ENCODE results near the gene RPS6KA4.
"Not testable (repeated sequence)": the region's sequence is repeated elsewhere in the genome, so short reads cannot be mapped to it uniquely, and the experiment has no call there.

Gene RPS6KA4

DNA sequence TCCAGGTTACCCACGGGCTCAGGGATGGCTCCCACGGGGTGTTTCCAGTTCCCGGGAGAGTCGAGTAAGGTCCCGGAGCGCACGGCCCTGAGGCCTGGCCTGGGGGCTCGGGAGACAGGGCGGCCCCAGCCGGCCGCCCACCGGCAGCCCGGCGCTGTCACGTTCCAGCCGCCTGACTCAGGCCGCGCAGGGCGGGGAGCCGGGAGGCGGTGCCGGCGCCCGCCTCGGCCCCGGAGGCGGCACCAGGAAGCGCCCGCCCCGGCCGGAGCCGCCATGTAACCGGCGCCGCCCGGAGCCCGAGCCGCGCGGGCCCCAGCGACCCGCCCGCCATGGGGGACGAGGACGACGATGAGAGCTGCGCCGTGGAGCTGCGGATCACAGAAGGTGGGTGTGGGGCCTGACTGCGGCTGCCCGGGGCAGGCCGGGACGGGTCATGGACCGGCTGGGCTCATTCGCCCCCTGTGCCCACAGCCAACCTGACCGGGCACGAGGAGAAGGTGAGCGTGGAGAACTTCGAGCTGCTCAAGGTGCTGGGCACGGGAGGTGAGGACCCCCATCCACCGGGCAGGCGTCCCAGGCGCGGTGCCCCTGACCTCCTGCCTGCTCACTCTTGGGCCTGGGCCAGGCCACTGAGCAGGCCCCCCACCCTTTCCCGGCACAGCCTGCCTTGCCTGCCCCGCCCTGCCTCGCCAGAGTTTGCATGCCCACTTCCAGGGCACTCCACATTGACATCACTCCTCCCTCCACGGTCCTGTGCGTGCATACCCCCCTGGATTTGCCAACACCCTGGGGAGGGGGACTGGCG, at the start of gene RPS6KA4:
Gene RPS6KA4 (plus strand): TSS at position 256 of the 805 bp plus-strand sequence. CDS start 74 bp downstream, at position 330.
- peak; percentile 74 to 88 for DNase-seq
- TF ChIP-seq POLR2A (IDR thresholded peaks at IDR 0.05; ENCODE audit: low read length) (peak; percentile 62), GATA1 (IDR thresholded peaks at IDR 0.05; ENCODE audit: low read depth, low read length) (no peak)

DNA sequence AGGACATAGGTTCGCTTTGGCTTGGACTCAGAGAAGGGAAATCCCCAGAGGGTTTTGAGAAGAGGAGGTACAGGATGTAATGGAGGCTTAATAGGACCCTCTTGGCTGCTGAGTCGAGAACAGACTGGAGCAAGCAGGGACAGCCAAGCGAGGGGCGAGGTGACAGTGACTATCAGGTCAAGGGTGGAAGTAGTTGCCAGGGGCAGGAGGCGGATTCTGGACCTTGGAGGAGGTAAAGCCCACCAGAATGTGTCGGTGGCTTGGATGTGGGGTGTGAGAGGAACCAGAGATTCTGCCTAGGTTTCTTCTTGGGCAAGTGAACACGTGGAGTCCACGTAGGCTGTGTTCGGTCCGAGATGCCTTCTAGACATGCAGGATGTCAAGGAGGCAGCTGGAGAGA, 46.0 kb upstream of the RPS6KA4 start:
- no peak for DNase-seq
- no peak for TF ChIP-seq POLR2A (IDR thresholded peaks at IDR 0.05; ENCODE audit: low read length)
- no peak for TF ChIP-seq GATA1 (IDR thresholded peaks at IDR 0.05; ENCODE audit: low read depth, low read length)

GRCh38 chr11:64313491-64314145, 45.3 kb upstream of the RPS6KA4 start:
- TF ChIP-seq POLR2A (IDR thresholded peaks at IDR 0.05; ENCODE audit: low read length), result no peak
- TF ChIP-seq GATA1 (IDR thresholded peaks at IDR 0.05; ENCODE audit: low read depth, low read length), result no peak

GRCh38 chr11:64314146-64314804, 44.7 kb upstream of the RPS6KA4 start:
- TF ChIP-seq GATA1 (IDR thresholded peaks at IDR 0.05; ENCODE audit: low read depth, low read length) (no peak), POLR2A (IDR thresholded peaks at IDR 0.05; ENCODE audit: low read length) (no peak)
- DNase-seq, result no peak

More at GRCh38 chr11:64313491-64314145, 45.3 kb upstream of the RPS6KA4 start:
- no peak for DNase-seq

- TF ChIP-seq POLR2A (IDR thresholded peaks at IDR 0.05; ENCODE audit: low read length) (no peak), GATA1 (IDR thresholded peaks at IDR 0.05; ENCODE audit: low read depth, low read length) (no peak)
- DNase-seq, result no peak
Observed at GRCh38 chr11:64314805-64315561, 44.0 kb upstream of the RPS6KA4 start.

GRCh38 chr11:64315667-64316526, 43.1 kb upstream of the RPS6KA4 start:
- DNase-seq, result not testable (repeated sequence)

DNA sequence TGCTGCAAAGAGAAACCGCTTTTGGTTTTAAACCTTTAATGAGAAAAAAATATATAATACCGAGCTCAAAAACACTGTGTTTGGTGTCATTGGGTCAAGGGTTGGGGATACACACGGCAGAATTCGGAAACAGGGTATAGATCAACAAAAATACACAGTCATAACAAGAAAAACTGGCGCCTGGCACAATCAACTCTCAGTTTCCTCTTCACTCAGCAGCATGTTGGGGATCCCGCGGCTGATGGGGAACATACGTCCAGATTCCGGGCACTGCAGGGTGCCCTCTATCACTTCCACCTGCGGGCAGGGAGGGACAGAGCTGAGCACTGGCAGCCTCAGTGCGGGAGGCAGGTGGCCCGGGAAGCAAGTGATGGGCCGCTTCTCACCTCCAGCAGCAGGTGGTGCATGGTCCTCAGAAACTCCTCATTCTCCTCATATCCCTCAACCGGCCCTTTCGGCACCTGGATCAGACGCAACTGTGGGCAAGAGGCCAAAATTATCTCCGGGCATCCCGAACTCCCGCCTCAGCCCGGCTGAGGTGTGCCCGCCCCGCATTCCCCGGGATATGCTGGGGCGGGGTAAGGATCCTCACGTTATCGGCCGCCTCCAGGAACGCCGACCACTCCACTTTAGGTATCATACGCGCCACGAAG, 42.2 kb upstream of the RPS6KA4 start:
- TF ChIP-seq POLR2A (IDR thresholded peaks at IDR 0.05; ENCODE audit: low read length) (no peak), GATA1 (IDR thresholded peaks at IDR 0.05; ENCODE audit: low read depth, low read length) (no peak)
- peak; percentile 70 to 81 for DNase-seq

- TF ChIP-seq POLR2A (IDR thresholded peaks at IDR 0.05; ENCODE audit: low read length), result peak; percentile 91
- no peak for TF ChIP-seq GATA1 (IDR thresholded peaks at IDR 0.05; ENCODE audit: low read depth, low read length)
- DNase-seq, result peak; percentile 96 to 98
Observed at GRCh38 chr11:64317325-64317960, 41.5 kb upstream of the RPS6KA4 start, which contains the start of gene TRMT112. Gene TRMT112 (minus strand): TSS chr11:64317559. CDS start chr11:64317526, 33 bp downstream.

DNA sequence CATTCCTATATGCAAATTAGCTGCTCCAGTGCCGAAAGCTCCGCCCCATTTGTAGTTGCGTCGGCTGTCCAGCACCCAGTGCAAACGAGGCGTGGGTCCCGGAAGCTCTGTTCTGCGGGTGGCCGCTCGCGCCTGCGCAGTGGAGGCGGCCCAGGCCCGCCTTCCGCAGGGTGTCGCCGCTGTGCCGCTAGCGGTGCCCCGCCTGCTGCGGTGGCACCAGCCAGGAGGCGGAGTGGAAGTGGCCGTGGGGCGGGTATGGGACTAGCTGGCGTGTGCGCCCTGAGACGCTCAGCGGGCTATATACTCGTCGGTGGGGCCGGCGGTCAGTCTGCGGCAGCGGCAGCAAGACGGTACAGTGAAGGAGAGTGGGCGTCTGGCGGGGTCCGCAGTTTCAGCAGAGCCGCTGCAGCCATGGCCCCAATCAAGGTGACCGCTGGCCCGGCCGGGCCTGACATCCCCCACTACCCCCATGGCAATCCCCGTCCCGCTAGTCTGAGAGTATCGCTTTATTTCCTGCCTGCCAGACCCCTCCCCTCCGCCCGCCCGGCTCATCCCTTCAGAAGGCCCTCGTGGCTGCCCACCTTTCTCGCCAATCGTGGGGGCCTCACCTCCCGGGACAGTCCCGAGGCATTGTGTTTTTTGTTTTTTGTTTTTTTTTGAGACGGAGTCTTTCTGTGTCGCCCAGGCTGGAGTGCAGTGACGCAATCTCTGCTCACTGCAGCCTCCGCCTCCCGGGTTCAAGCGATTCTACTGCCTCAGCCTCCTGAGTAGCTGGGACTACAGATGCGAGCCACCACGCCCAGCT, 40.8 kb upstream of the RPS6KA4 start, which contains the start of gene PRDX5:
Gene PRDX5 (plus strand): TSS at position 161 of the 805 bp plus-strand sequence. CDS start 95 bp downstream, at position 256.
- DNase-seq, result peak; percentile 99
- no peak for TF ChIP-seq GATA1 (IDR thresholded peaks at IDR 0.05; ENCODE audit: low read depth, low read length)
- TF ChIP-seq POLR2A (IDR thresholded peaks at IDR 0.05; ENCODE audit: low read length), result no peak

- peak in 1 of 2 experiments; percentile 69 for DNase-seq
- no peak for TF ChIP-seq GATA1 (IDR thresholded peaks at IDR 0.05; ENCODE audit: low read depth, low read length)
Observed at GRCh38 chr11:64318766-64319761, 39.9 kb upstream of the RPS6KA4 start.

All from erythroblast (primary cell).